Measurements from ENCODE around the gene SMYD3. TPM values are rescaled to one million over a fixed set of nuclear protein-coding genes. Genes with fewer than 3 reads are reported as not detected.

Gene SMYD3
- total RNA-seq, 1 experiment from 2014 or later, result 25.5 TPM

DNA sequence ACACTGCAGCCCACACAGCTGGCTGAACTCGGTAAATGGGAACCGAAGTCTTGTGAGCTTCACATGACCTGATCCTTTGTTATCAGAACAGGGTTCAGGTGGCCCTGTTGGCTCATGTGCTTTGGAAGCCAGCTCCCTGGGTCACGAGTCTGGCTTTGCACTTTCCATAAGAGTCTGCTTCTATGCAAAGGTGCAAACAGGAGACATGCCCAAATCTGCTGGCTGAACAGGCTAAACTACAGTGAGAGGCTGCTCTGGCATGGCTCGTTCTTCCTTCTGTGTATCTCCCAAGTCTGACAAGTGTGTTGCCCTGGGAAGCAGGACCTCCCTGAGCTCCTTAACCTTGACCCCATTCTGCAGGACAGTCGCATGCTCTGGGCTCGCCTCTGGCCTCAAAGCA lies 802.7 kb downstream of the SMYD3 start:
- Histone ChIP-seq H3K79me1 (ENCODE audit: insufficient read depth, low read depth, low read length, poor library complexity, severe bottlenecking) (no peaks in the 10 kb centered on the region), H3K56ac (ENCODE audit: insufficient read length, low read depth, low read length) (no peak overlapping the region), H3K14ac (ENCODE audit: insufficient read depth, low read length) (no peak overlapping the region), H3K23ac (ENCODE audit: insufficient read length, low read depth, low read length) (no peak overlapping the region), H3T11ph (ENCODE audit: low read length) (no peak overlapping the region), H2AK5ac (ENCODE audit: insufficient read length, low read length) (no peak overlapping the region), H2BK5ac (ENCODE audit: insufficient read length, low read length) (no peak overlapping the region), H3K18ac (ENCODE audit: insufficient read length, low read depth, low read length) (no peak overlapping the region), H4K5ac (ENCODE audit: insufficient read length, low read depth, low read length) (no peak overlapping the region), H4K8ac (replicated peaks; ENCODE audit: insufficient read length, low read depth, low read length) (no peak overlapping the region), H3K4ac (ENCODE audit: low read depth, low read length) (no peak overlapping the region), H3K9me3 (ENCODE audit: control insufficient read depth, low read depth, low read length) (no peaks in the 10 kb centered on the region), H2BK12ac (ENCODE audit: insufficient read length, low read depth, low read length) (no peak overlapping the region), H3K23me2 (ENCODE audit: insufficient read length, low read depth, low read length, poor library complexity, severe bottlenecking) (no peaks in the 10 kb centered on the region), H3K4me2 (ENCODE audit: insufficient read depth, insufficient read length, low read length) (no peak overlapping the region), H3K27me3 (ENCODE audit: insufficient read depth, low read length) (no peaks in the 10 kb centered on the region), H4K20me1 (ENCODE audit: control insufficient read depth, insufficient read depth, insufficient read length) (no peaks in the 10 kb centered on the region), H3K27ac (ENCODE audit: insufficient read length, low read depth, low read length) (no peak overlapping the region), H2BK20ac (ENCODE audit: low read depth, low read length, poor library complexity, severe bottlenecking) (no peak overlapping the region), H3K9ac (ENCODE audit: extremely low read depth, insufficient read length, low read length) (no peak overlapping the region), H2AFZ (ENCODE audit: low read length) (no peak overlapping the region), H4K91ac (ENCODE audit: insufficient read length, low read depth, low read length) (no peak overlapping the region), H3K4me1 (ENCODE audit: insufficient read depth, low read length) (no peaks in the 10 kb centered on the region), H3K79me2 (ENCODE audit: insufficient read depth, low read length) (no peaks in the 10 kb centered on the region), H2BK15ac (ENCODE audit: low read depth, low read length) (no peak overlapping the region), H2BK120ac (ENCODE audit: low read depth, low read length, poor library complexity, severe bottlenecking) (no peak overlapping the region)
- no CpG with 5 or more reads among the region's 6 CpGs for WGBS (ENCODE audit: extremely low coverage, insufficient read length, low lambda C conversion rate)
- no peak for DNase-seq
- Mint-ChIP-seq H3K4me3 (no peak overlapping the region), H3K36me3 (ENCODE audit: insufficient read depth in 1 of 3, low read depth in 3 of 3) (no peaks in the 10 kb centered on the region; a peak in 1 of 7 replicates), H3K27ac (no peak overlapping the region; a peak in 2 of 7 replicates), H3K9me3 (no peaks in the 10 kb centered on the region), H3K27me3 (ENCODE audit: low read depth) (peaks cover 1% of the 10 kb centered on the region), H3K4me1 (peaks cover 9% of the 10 kb centered on the region in 2 experiments)
- no peak for TF ChIP-seq CTCF (conservative IDR thresholded peaks at IDR 0.05)

Measured in H9 (cell line).